ENCODE measurements around the gene DHRS13. TPM values are rescaled to one million over a fixed set of nuclear protein-coding genes. Genes with fewer than 3 reads are reported as not detected.

Gene DHRS13, protein sequence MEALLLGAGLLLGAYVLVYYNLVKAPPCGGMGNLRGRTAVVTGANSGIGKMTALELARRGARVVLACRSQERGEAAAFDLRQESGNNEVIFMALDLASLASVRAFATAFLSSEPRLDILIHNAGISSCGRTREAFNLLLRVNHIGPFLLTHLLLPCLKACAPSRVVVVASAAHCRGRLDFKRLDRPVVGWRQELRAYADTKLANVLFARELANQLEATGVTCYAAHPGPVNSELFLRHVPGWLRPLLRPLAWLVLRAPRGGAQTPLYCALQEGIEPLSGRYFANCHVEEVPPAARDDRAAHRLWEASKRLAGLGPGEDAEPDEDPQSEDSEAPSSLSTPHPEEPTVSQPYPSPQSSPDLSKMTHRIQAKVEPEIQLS
- 9.6 TPM for total RNA-seq

- intact Hi-C loops (cut with DNase I): no loop called here
- ATAC-seq (peak; percentile 86), DNase-seq (ENCODE audit: low spot score) (peak; percentile 87)
Observed at GRCh38 chr17:28902819-28903545, at the start of gene DHRS13. DHRS13 (minus strand) TSS chr17:28903079; CDS start chr17:28902944, 135 bp downstream.

DNA sequence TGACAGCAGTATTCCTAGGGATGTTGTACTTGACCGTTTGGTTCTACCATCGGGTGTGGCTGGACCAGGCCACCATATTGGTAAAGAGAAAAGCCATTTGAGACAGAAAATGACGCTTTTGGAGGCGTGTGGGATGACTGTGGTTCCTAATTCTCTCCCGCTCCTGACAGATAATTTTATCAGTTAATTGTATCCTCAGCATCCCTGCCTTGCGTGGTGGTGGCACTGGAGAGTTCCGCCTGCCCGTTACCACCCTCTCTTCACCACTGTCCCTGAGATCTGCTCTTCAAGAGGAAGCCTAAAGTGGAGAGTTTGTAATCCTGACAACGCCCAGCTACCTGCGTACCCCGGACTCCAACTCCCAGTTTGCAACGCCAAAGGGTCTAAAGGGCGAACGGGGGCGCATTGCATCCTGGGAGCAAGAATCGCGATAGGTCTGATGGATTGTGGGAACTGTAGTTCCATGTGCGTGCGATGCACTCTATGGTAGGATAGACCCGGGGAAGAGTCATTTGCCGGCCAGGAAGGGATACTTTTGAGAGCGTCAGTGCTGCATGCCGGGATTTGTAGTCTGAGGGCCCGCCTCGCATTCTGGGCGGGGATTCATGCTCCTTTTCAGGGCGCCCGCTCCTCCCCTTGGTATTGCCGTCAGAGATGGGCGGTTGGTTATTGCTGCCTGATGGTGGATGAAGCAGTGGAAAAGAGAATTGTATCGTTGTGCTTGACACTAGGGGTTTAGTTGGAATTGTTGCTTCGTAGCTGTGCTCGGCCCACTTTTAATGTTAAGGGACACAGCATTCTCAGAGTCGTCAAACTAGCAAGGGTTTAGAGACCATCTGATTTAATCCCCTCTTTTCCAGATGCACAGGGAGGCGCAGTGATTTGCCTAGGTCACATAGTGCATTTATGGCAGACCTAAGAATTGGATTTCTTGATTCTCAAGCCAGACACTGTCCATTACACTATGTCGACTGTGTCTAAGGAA lies 49.4 kb upstream of the DHRS13 start:
- DNase-seq (ENCODE audit: low spot score) (peak; percentile 96), ATAC-seq (peak; percentile 92)
- intact Hi-C loops (cut with DNase I): no loop called here

DNA sequence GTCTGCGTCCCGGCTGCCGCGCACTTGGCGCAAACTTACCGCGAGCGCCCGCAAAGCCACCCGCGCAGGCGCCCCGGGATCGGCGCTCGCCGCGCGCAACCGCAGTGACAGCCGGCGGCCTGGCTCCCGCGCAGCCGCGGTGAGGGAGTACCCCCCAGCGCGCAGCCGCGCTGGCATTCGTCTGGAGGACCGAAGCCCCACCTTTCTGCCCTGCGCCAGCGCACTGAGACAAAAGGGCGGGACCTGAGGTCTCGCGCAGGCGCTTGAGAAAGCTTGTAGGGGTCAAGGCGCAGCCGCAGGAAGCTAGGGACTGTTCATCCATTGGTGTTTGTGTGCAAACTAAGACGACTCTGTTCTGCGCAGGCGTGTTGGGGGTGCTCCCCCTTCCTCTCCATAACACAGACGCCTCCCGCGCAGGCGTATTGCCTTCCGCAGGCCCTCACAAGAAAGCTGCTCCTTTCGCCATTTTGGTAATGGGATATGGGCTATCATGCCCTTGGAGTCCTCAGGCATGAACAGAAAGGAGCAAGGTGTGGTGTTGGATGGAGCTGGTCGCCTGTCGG lies 48.6 kb upstream of the DHRS13 start, which contains the start of gene PHF12:
PHF12 (minus strand) TSS at position 91 of the 563 bp plus-strand sequence. CDS start 558 bp downstream, outside the sequence.
- peak; percentile 94 for ATAC-seq

DNA sequence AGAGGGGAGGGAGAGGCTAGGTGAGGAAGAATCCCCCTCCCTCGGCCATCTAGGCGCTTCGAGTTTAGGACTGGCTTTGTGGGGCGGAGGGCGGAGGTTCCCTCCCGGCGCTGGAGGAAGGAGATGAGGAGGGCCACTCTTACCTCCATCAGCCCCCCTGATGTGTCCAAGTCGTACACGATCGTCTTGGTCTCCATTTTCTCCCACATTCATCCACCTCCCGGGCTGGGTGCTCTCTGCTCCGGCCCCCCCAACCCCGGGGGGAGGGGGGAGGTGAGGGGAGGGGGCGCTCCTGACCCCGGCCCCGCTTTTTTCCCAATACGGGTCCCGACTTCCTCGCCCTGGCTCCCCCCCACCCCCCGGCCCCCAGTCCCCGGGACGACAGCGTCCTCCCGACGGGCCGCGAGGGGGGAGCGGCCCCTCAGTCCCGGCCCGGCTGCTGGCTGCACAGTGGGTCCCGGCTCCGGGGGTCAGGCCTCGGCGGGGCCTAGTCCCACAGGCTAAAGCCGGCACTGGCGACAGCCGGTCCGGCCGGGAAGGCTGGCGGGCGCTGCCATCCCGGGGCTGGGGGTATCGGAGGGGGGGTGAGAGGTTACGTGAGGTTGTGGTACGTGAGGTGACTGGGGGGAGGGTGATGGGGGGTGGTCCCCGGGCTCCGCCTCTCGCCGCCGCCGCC lies 48.0 kb upstream of the DHRS13 start:
- DNase-seq (ENCODE audit: low spot score): peak; percentile 75
- ATAC-seq: no peak

More for the DNA sequence above, 48.6 kb upstream of the DHRS13 start, which contains the start of gene PHF12:
- DNase-seq (ENCODE audit: low spot score): peak; percentile 100
- intact Hi-C loops (cut with DNase I): no loop called here

DNA sequence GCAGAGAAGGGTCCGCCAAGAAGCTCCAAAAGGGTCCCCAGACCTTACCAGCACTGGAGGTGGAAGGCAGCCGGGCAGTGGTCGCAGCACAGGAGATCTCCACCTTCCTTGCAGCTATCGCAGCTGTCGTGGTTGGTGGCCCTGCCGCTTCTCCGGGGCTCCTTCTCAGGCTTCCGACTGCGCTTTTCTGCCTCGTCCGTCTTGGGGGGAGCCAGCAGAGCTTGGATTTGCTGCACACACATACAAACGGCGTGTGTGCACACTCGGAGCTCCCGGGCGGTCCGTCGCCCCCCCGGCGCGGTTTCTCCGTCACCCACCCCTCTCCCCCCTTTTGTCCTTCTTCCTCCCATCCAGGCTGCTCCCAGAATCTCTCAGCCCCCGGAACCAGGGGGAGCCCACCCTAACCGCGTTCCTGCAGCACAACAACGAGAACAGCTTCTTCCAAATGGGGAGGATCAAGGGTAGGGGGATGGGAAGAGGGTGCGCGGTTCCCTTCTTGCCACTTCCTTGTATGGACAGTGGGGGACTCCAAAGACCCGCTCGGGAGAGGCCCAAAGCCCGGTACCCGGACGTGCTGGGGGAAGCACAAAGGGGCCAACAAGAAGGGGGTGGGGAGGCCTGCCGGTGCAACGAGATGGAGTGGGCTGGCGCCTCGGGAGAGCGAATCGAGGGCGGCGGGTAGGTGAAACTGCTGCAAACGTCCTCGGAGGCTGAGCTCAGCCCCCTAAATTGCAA lies 47.3 kb upstream of the DHRS13 start:
- ATAC-seq: no peak
- DNase-seq (ENCODE audit: low spot score): peak; percentile 78
- intact Hi-C loops (cut with DNase I): no loop called here

More for the DNA sequence above, 48.0 kb upstream of the DHRS13 start:
- intact Hi-C loops (cut with DNase I): no loop called here

DNA sequence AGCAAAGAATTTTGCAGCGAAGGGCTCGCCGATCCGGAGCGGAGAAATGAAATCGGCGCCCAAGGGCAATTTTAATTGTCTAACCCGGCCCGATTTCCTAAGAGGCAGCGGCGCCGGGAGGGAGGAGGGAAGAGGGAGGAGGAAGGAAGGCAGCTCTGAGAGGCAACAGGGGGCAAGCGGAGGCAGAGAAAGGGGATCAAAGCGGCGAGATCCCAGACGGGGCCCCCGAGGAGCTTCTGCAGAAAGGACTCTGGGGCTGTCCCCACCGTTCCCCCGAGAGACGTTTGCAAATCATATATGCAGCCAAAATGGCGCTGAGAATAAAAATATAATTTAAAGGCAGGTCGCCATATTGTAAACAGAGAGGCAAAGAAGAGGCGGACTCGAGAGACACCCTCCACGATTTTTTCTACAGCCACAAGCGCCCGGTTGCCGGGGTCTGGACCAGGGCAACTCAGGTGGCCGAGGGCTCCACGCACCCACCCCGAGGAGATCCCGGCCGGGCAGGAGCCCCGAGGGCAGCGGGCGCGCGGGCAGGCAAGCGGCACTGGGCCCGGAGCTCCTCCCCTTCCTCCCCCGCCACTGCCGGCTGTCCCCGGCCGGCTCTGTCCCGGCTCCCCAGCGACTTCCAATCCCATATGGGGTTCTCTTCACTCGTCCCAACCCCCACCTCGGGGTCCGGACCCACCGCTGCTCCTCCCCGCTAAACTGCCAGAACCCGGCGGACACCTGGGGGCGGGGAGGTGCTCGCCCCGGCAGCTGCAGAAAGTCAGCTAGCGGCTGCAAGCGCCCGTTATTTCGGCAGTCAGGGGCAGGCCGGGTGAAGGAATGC lies 46.5 kb upstream of the DHRS13 start:
- intact Hi-C loops (cut with DNase I): no loop called here
- DNase-seq (ENCODE audit: low spot score): peak; percentile 82
- ATAC-seq: no peak

GRCh38 chr17:28948873-28949184 lies 46.0 kb upstream of the DHRS13 start:
- intact Hi-C loops (cut with DNase I): no loop called here
- DNase-seq (ENCODE audit: low spot score) (no peak), ATAC-seq (no peak)

GRCh38 chr17:28948342-28948741 lies 45.5 kb upstream of the DHRS13 start:
- ATAC-seq: no peak
- intact Hi-C loops (cut with DNase I): no loop called here
- no peak for DNase-seq (ENCODE audit: low spot score)

GRCh38 chr17:28947639-28948038 lies 44.8 kb upstream of the DHRS13 start:
- no peak for ATAC-seq
- intact Hi-C loops (cut with DNase I): no loop called here
- DNase-seq (ENCODE audit: low spot score): no peak

DNA sequence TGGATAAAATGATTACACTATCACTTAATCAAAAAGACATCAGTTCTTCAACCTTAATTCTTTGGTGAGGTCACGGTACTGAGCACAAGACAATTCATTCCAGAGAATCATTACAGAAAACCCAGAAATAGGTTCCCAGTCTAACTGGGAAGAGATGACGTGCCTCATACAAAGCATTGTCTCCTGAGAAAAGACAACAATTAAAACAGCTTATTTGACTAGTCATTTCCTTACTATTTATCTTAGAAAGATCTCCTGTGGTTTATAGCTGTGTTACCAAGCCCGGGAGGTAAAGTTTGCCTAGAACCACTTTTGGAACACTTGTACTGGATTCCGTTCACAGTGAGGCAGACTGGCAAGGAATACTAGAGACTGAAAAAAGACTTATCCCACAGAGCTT lies 43.4 kb upstream of the DHRS13 start:
- ATAC-seq: no peak
- intact Hi-C loops (cut with DNase I): no loop called here
- DNase-seq (ENCODE audit: low spot score): no peak

DNA sequence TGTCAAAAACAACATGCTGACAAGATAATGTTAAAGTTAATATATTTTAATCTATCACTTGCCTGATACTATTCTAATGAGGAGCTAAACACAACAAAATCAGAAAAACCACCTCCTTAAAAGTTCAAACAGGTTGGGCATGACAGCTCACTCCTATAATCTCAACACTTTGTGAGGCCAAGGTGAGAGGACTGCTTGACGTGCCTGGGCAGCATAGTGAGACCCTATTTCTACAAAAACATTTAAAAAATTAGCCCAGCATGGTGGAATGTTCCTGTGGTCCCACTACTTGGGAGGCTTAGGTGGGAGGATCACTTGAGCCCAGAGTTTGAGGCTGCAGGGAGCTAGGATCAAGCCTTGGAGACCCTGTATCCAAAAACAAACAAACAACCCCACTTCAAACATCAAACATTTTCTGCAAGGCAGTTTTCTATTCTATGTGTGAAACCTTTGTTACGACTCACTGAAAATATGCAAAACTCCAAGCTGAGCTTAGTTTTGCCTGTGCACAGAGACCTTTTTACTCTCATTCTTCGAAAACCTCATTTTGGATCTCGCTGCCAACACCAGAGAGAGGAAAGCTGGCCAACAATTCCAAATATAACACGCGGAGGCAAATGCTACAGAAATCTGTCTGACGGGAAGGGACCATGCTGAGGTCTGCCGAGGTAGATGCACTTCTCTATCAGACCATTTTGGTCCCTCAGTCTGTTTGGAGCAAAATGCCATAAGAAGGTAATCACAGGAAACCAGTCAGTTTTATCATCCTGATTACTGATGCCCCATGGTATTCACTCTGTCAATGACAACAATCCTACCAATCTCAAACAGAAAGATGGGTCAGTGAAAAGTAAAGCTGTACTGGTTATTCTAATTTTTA lies 42.2 kb upstream of the DHRS13 start:
- ATAC-seq (no peak), DNase-seq (ENCODE audit: low spot score) (no peak)
- intact Hi-C loops (cut with DNase I): no loop called here

DNA sequence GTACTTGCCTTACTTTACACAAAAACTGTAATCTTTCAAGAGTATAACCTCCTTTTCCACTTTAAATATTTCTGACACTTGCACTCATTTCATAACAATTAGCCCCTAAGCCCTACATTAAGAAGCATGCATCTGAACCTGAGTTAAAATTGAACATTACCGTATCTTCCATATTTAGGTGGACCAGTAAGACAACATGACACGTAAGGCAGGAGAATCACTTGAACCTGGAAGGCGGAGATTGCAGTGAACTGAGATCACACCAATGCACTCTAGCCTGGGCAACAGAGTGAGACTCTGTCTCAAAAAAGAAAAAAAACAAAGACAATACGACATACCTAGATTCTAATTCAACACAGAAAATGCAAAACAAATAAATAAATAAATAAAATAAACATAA lies 41.5 kb upstream of the DHRS13 start:
- ATAC-seq (no peak), DNase-seq (ENCODE audit: low spot score) (no peak)
- intact Hi-C loops (cut with DNase I): no loop called here

- no peak for ATAC-seq
- intact Hi-C loops (cut with DNase I): no loop called here
- no peak for DNase-seq (ENCODE audit: low spot score)
Observed at GRCh38 chr17:28942925-28943324, 40.0 kb upstream of the DHRS13 start.

DNA sequence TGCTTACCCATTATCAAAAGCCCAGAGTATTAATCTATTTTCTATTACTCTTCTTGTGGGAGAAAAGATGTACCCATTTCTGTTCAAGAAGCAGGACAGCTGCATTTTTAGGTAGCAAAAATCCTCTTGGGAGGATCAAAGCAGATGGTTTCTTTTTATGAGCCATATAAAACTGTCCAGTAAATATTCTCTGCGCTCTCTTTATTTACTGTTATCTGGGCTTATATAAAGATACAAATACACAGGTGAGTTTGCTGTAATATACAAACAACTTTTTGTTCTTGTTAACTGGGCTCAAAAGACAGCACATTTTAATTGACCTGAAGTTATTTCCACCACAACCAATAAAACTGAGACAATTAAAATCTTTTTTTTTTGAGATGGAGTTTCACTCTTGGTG lies 38.4 kb upstream of the DHRS13 start:
- no peak for ATAC-seq
- no peak for DNase-seq (ENCODE audit: low spot score)
- intact Hi-C loops (cut with DNase I): no loop called here

- intact Hi-C loops (cut with DNase I): no loop called here
- ATAC-seq (peak; percentile 28), DNase-seq (ENCODE audit: low spot score) (no peak)
Observed at GRCh38 chr17:28940675-28941074, 37.8 kb upstream of the DHRS13 start.

- DNase-seq (ENCODE audit: low spot score) (no peak), ATAC-seq (no peak)
- intact Hi-C loops (cut with DNase I): no loop called here
Observed at GRCh38 chr17:28940142-28940541, 37.3 kb upstream of the DHRS13 start.
